Kidney (tissue), 14 donors: ENCODE data around the gene TBL1XR1. TPM values are rescaled to one million over a fixed set of nuclear protein-coding genes. Genes with fewer than 3 reads are reported as not detected.
A peak's percentile ranks its signal among the peaks of the same experiment; 100 is the strongest.

Source experiments
- DNase-seq, 5 donors: peaks; one replicate each; pipeline ENCODE4 v3.0.0-alpha.2; 2013 to 2020
- FAIRE-seq: peaks from 2 replicates; lab custom pipeline; 2012; peaks lifted over from hg19 to GRCh38; lab: Jason Lieb, UNC
- H3K27ac ChIP-seq, 2 donors: one replicate each; pipeline ENCODE4 v1.7.0; 2013; ENCODE audit warnings: low read depth in 2 of 2, low read length in 2 of 2, inconsistent platforms in 1 of 2
- H3K27me3 ChIP-seq: one replicate; pipeline ENCODE4 v1.7.1; 2013; ENCODE audit warnings: low read length, inconsistent platforms; ENCODE audit not compliant: control insufficient read depth, insufficient read depth
- H3K36me3 ChIP-seq, 3 donors: one replicate each; pipeline versions ENCODE4 v1.7.0 to v1.7.1; 2013; ENCODE audit warnings: low read length in 3 of 3, control low read depth in 1 of 3, inconsistent platforms in 1 of 3; ENCODE audit not compliant: insufficient read depth in 3 of 3, control insufficient read depth in 2 of 3
- H3K4me1 ChIP-seq, 3 donors: one replicate each; pipeline versions ENCODE4 v1.7.0 to v1.7.1; 2013; ENCODE audit warnings: low read length in 3 of 3, inconsistent platforms in 1 of 3, low read depth in 1 of 3; ENCODE audit not compliant: control insufficient read depth in 2 of 3, insufficient read depth in 2 of 3
- H3K4me3 ChIP-seq, 3 donors: one replicate each; pipeline versions ENCODE4 v1.7.0 to v1.8.1; 2013; ENCODE audit warnings: low read length in 3 of 3, control low read depth in 1 of 3, inconsistent platforms in 1 of 3
- H3K9ac ChIP-seq, 3 donors: one replicate each; pipeline versions ENCODE4 v1.7.0 to v1.7.1; 2013; ENCODE audit warnings: low read length in 3 of 3, control low read depth in 1 of 3, inconsistent platforms in 1 of 3
- H3K9me3 ChIP-seq, 3 donors: one replicate each; pipeline versions ENCODE4 v1.7.0 to v1.7.1; 2013; ENCODE audit warnings: low read length in 3 of 3, control low read depth in 1 of 3, inconsistent platforms in 1 of 3; ENCODE audit not compliant: control insufficient read depth in 2 of 3, insufficient read depth in 1 of 3
- CTCF ChIP-seq: IDR thresholded peaks from 3 replicates; pipeline ENCODE4 v1.5.1; 2012; ENCODE audit warnings: mild to moderate bottlenecking, moderate library complexity, borderline replicate concordance; ENCODE audit not compliant: insufficient read depth; ENCODE audit errors: extremely low read depth
- intact Hi-C: fragments of 100-400 bp; cut with DNase I; formaldehyde crosslinking; loops from one replicate; pipeline ENCODE4 v1.11.1; 2022
- polyA plus RNA-seq: library from polyadenylated mRNA; stranded (reverse); fragments of 350-450 nt; fragmentation: Illumina TruSeq; extraction: RNeasy Lipid Tissue Mini Kit (QIAGEN cat#74804); gene quantifications from one replicate; pipeline ENCODE4 v1.2.3, GENCODE V29; 2014; ENCODE audit warnings: low read depth, low replicate concordance; ENCODE audit not compliant: insufficient read depth
- total RNA-seq: library from RNA; stranded (reverse); fragmentation: NEBNext Ultra II Directional; extraction: Animal tissue kit (Norgen Biotek cat#: 25700); gene quantifications from one replicate; pipeline ENCODE4 v1.2.1, GENCODE V29; 2021
- donor health status: control.
- donor health status: control.
- donor health status: control.
- donor health status: control.
- donor health status: control.
- donor health status: DM: yes; HTN: yes; CAD: no.
- donor health status: Normal renal cell carcinoma (clear cell type).

Gene TBL1XR1
- total and polyA plus RNA-seq, 2 donors from 2014 or later, result 31.3 to 205 TPM

- FAIRE-seq (no peak), DNase-seq (peak in 2 of 5 donors; percentile 66 to 87)
- TF ChIP-seq CTCF, result no peak
- Histone ChIP-seq H3K27me3 (no peaks in the 10 kb centered on the region), H3K4me3 (peak overlapping the region; percentile 68 to 81 (median 76)), H3K27ac (peak overlapping the region; percentile 86 to 95), H3K9ac (peak overlapping the region; percentile 17 to 74 (median 65)), H3K36me3 (no peaks in the 10 kb centered on the region), H3K4me1 (peaks cover 5 to 23% (median 8%) of the 10 kb centered on the region in 3 donors), H3K9me3 (no peaks in the 10 kb centered on the region)
- intact Hi-C loops, result loop anchor here (10.0 kb wide), 2 partner anchors 153 to 1127 kb away; no protein-coding TSS in a partner anchor
Observed at GRCh38 chr3:177197727-177198460, 612 bp upstream of the TBL1XR1 start.

GRCh38 chr3:177196456-177197040, 734 bp downstream of the TBL1XR1 start:
- FAIRE-seq, result no peak
- no peaks in the 10 kb centered on the region for H3K36me3 ChIP-seq
- no peaks in the 10 kb centered on the region for H3K9me3 ChIP-seq
- H3K4me3 ChIP-seq, result peak overlapping the region; percentile 74 to 92 (median 89)
- no peaks in the 10 kb centered on the region for H3K27me3 ChIP-seq
- peak in 3 of 5 donors; percentile 58 to 78 (median 71) for DNase-seq
- peak; percentile 0 for TF ChIP-seq CTCF
- H3K27ac ChIP-seq, result peak overlapping the region; percentile 95 to 97
- intact Hi-C loops, result loop anchor here (10.0 kb wide), 2 partner anchors 152 to 1128 kb away; no protein-coding TSS in a partner anchor
- peak overlapping the region; percentile 80 to 92 (median 83) for H3K9ac ChIP-seq
- peaks cover 5 to 23% (median 6%) of the 10 kb centered on the region in 3 donors for H3K4me1 ChIP-seq

- peak overlapping the region; percentile 74 to 89 (median 87) for H3K4me3 ChIP-seq
- H3K4me1 ChIP-seq, result peaks cover 5 to 25% (median 6%) of the 10 kb centered on the region in 3 donors
- no peaks in the 10 kb centered on the region for H3K36me3 ChIP-seq
- H3K9ac ChIP-seq, result peak overlapping the region; percentile 78 to 92 (median 83)
- DNase-seq (peak in 1 of 5 donors; percentile 57), FAIRE-seq (no peak)
- no peak for TF ChIP-seq CTCF
- no peaks in the 10 kb centered on the region for H3K9me3 ChIP-seq
- H3K27ac ChIP-seq, result peak overlapping the region; percentile 72 to 95
- no peaks in the 10 kb centered on the region for H3K27me3 ChIP-seq
- intact Hi-C loops, result loop anchor here (10.0 kb wide), 2 partner anchors 151 to 1129 kb away; no protein-coding TSS in a partner anchor
Observed at GRCh38 chr3:177196008-177196455, 1.2 kb downstream of the TBL1XR1 start.
